ENCODE measurements around the gene HMOX2.

Gene HMOX2

DNA sequence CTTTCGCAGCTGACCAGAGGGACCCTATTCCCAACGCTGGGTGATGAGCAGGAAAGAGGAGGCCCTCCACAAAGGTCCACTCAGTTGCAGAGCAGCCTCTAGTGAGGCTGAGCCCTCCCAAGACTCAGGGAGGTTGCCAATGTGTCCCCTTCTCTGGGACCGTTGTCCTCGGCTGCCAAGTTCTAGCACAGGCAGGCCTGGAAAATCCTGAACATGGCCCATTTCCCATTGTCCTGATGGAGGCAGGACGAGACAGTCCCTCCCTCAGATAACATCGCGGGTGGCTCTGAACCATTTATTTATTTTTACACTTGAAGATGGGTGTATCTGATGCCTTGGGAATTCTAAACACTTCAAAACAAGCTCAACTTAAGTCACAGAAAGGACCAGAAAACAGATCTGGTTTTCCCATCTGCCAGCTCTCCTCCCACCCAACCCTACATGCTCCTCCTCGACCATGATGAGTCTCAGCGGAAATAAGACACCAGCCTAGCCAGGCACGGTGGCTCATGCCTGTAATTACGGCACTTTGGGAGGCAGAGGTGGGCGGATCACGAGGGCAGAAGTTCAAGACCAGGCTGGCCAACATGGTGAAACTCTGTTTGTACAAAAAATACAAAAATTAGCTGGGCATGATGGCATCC lies 49.6 kb downstream of the HMOX2 start:
- H3K4me3 ChIP-seq = no peak overlapping the region
- intact Hi-C loops (cut with DNase I; ENCODE audit: low total_unique reads) = no loop called here
- H3K27ac ChIP-seq = no peak overlapping the region
- TF ChIP-seq, protein P1, sequence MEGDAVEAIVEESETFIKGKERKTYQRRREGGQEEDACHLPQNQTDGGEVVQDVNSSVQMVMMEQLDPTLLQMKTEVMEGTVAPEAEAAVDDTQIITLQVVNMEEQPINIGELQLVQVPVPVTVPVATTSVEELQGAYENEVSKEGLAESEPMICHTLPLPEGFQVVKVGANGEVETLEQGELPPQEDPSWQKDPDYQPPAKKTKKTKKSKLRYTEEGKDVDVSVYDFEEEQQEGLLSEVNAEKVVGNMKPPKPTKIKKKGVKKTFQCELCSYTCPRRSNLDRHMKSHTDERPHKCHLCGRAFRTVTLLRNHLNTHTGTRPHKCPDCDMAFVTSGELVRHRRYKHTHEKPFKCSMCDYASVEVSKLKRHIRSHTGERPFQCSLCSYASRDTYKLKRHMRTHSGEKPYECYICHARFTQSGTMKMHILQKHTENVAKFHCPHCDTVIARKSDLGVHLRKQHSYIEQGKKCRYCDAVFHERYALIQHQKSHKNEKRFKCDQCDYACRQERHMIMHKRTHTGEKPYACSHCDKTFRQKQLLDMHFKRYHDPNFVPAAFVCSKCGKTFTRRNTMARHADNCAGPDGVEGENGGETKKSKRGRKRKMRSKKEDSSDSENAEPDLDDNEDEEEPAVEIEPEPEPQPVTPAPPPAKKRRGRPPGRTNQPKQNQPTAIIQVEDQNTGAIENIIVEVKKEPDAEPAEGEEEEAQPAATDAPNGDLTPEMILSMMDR (IDR thresholded peaks at IDR 0.05) = no peak
- peaks cover 0 to 19% (median 6%) of the 10 kb centered on the region in 3 donors for H3K36me3 ChIP-seq
- H3K4me1 ChIP-seq = peaks cover 0 to 16% (median 7%) of the 10 kb centered on the region in 4 donors
- DNase-seq = no peak
- H3K27me3 ChIP-seq = no peaks in the 10 kb centered on the region
- no peaks in the 10 kb centered on the region for H3K9me3 ChIP-seq

DNA sequence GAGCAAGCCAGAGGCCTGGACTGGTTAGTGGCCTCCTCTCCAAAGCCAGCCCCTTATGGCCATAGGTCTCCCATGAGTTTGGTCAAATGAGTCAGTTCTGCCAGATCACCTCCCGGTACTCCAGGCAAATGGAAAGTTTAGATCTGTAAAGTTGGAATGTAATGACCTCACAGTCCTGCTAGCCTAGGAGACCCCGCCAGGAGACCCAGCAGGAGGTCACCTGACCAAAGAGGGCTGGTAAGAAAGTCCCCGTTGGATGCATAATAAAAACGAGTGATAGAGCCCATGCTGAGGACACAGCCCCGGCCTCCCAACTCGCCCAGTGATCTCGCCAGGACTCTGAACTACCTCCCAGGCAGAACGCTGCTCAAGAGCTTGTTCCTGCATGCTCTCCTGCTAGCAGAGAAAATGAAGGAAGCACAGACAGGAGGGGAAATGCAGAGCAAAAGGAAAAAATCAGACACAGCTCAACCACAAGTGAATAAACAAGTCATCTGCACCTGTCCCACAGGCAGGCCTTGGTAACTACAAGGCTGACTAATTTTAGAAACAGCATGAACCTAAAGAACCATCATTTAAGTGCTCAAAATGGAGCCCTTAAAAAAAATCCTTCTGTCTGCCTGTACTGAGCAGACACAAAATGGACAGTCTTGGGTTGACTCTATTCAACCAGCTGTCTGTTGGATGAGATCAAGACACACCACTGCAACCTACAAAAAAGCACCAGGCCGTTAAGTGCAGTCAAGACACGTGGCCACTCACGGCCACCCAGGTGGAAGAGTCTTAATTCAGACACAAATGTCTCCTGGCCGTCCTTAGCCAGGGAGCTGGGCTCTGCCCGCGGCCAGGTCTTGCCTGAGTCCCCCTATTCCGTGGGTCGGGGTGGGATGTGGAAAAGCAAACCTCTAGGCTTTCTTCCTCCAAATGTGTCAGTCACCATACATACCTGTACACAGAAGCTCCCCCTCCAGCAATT lies 53.2 kb downstream of the HMOX2 start:
- H3K27ac ChIP-seq = no peak overlapping the region
- H3K36me3 ChIP-seq = peaks cover 0 to 17% (median 0%) of the 10 kb centered on the region in 3 donors
- H3K4me1 ChIP-seq = peaks cover 0 to 6% (median 2%) of the 10 kb centered on the region in 4 donors
- intact Hi-C loops (cut with DNase I; ENCODE audit: low total_unique reads) = no loop called here
- no peaks in the 10 kb centered on the region for H3K27me3 ChIP-seq
- H3K4me3 ChIP-seq = no peak overlapping the region
- no peak for DNase-seq
- TF ChIP-seq, protein P1 (IDR thresholded peaks at IDR 0.05) = no peak
- no peaks in the 10 kb centered on the region for H3K9me3 ChIP-seq

GRCh38 chr16:4531811-4532210 lies 55.6 kb downstream of the HMOX2 start:
- Histone ChIP-seq H3K4me1 (peaks cover 0 to 19% (median 6%) of the 10 kb centered on the region in 4 donors), H3K27me3 (no peaks in the 10 kb centered on the region), H3K4me3 (no peak overlapping the region), H3K27ac (no peak overlapping the region), H3K9me3 (no peaks in the 10 kb centered on the region), H3K36me3 (peaks cover 0 to 17% (median 0%) of the 10 kb centered on the region in 3 donors)
- intact Hi-C loops (cut with DNase I; ENCODE audit: low total_unique reads) = no loop called here
- TF ChIP-seq, protein P1 (IDR thresholded peaks at IDR 0.05) = no peak
- no peak for DNase-seq

- Histone ChIP-seq H3K9me3 (no peaks in the 10 kb centered on the region), H3K4me1 (peaks cover 0 to 23% (median 10%) of the 10 kb centered on the region in 4 donors), H3K36me3 (peaks cover 0 to 17% (median 0%) of the 10 kb centered on the region in 3 donors), H3K27ac (no peak overlapping the region), H3K27me3 (no peaks in the 10 kb centered on the region), H3K4me3 (no peak overlapping the region)
- TF ChIP-seq, protein P1 (IDR thresholded peaks at IDR 0.05) = no peak
- intact Hi-C loops (cut with DNase I; ENCODE audit: low total_unique reads) = no loop called here
- DNase-seq = no peak
These were observed 56.0 kb downstream of the HMOX2 start for GRCh38 chr16:4532238-4532637.

- no peak overlapping the region for H3K27ac ChIP-seq
These were observed 57.3 kb downstream of the HMOX2 start for GRCh38 chr16:4533490-4533889.

More at GRCh38 chr16:4533490-4533889, 57.3 kb downstream of the HMOX2 start:
- intact Hi-C loops (cut with DNase I; ENCODE audit: low total_unique reads) = no loop called here
- no peak overlapping the region for H3K4me3 ChIP-seq
- H3K27me3 ChIP-seq = no peaks in the 10 kb centered on the region
- TF ChIP-seq, protein P1 (IDR thresholded peaks at IDR 0.05) = no peak
- no peak for DNase-seq
- no peaks in the 10 kb centered on the region for H3K9me3 ChIP-seq
- peaks cover 0 to 17% (median 0%) of the 10 kb centered on the region in 3 donors for H3K36me3 ChIP-seq
- peaks cover 0 to 30% (median 16%) of the 10 kb centered on the region in 4 donors for H3K4me1 ChIP-seq

All from tibial artery (tissue), 4 donors.